Measurements from ENCODE around the gene TRPC4. TPM values are rescaled to one million over a fixed set of nuclear protein-coding genes. Genes with fewer than 3 reads are reported as not detected.

Gene TRPC4
- total RNA-seq, 2 experiments from 2014 or later, result not detected

DNA sequence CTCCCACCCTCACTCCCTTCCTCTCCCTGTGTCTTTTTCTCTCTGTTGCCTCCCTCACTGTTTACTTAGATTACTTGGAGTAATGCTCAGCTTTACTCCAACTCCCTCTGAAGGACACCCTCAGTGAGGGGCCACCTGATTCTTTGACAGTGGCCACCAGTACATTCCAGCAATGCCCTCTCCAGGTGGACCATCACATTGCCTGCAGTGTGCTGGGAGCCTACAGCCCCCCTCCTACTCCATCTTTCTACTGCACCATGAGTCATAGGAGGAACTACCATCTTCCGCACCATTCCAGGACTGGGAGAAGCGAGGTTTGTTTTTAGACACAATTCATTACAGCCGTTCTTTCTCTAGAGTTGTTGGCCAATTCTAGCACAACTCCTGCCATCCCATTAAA is 174.4 kb downstream of the TRPC4 start:
- intact Hi-C loops (cut with DNase I, micrococcal nuclease), result no loop called here
- Mint-ChIP-seq H3K27ac (no peak overlapping the region), H3K36me3 (ENCODE audit: low read depth) (no peaks in the 10 kb centered on the region), H3K9me3 (peaks cover 5% of the 10 kb centered on the region), H3K4me1 (ENCODE audit: low read depth) (no peaks in the 10 kb centered on the region), H3K4me3 (no peak overlapping the region), H3K27me3 (no peaks in the 10 kb centered on the region)
- DNase-seq (no peak), ATAC-seq (ENCODE audit: poor library complexity) (no peak)
- peaks cover 0 to 7% of the 10 kb centered on the region in 2 experiments for H3K9me3 ChIP-seq (ENCODE audit: control insufficient read depth in 1 of 2, insufficient read depth in 1 of 2, low read length in 2 of 2)
- no peaks in the 10 kb centered on the region for H3K4me1 ChIP-seq (ENCODE audit: insufficient read depth, low read length)
- H3K36me3 ChIP-seq (ENCODE audit: insufficient read depth, low read length), result no peaks in the 10 kb centered on the region
- ChIA-PET CTCF (no interaction called here), POLR2A (no interaction called here)
- H3K27ac ChIP-seq (ENCODE audit: low read depth in 1 of 2, low read length in 2 of 2), result no peak overlapping the region
- TF ChIP-seq, protein P1, sequence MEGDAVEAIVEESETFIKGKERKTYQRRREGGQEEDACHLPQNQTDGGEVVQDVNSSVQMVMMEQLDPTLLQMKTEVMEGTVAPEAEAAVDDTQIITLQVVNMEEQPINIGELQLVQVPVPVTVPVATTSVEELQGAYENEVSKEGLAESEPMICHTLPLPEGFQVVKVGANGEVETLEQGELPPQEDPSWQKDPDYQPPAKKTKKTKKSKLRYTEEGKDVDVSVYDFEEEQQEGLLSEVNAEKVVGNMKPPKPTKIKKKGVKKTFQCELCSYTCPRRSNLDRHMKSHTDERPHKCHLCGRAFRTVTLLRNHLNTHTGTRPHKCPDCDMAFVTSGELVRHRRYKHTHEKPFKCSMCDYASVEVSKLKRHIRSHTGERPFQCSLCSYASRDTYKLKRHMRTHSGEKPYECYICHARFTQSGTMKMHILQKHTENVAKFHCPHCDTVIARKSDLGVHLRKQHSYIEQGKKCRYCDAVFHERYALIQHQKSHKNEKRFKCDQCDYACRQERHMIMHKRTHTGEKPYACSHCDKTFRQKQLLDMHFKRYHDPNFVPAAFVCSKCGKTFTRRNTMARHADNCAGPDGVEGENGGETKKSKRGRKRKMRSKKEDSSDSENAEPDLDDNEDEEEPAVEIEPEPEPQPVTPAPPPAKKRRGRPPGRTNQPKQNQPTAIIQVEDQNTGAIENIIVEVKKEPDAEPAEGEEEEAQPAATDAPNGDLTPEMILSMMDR (IDR thresholded peaks at IDR 0.05), result no peak
- no peaks in the 10 kb centered on the region for H3K27me3 ChIP-seq (ENCODE audit: control insufficient read depth in 1 of 2, insufficient read depth in 2 of 2, low read length in 2 of 2)
- H3K4me3 ChIP-seq (ENCODE audit: low read length), result no peak overlapping the region

DNA sequence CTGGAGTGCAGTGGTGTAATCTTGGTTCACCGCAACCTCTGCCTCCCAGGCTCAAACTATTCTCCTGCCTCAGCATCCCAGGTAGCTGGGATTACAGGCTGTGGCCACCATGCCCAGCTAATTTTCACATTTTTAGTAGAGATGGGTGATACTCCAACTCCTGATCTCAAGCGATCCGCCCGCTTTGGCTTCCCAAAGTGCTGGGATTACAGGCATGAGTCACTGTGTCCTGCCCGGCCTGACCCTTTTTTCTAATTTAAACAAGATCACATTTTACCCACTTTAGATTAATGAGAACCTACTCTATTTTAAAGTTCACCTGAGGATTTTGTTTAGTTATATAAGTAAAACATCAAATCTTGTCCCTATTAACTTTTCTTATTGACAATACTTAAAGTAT is 179.2 kb downstream of the TRPC4 start:
- H3K4me1 ChIP-seq (ENCODE audit: insufficient read depth, low read length), result no peaks in the 10 kb centered on the region
- Mint-ChIP-seq H3K27me3 (no peaks in the 10 kb centered on the region), H3K4me1 (ENCODE audit: low read depth) (no peaks in the 10 kb centered on the region), H3K4me3 (no peak overlapping the region), H3K9me3 (no peaks in the 10 kb centered on the region), H3K27ac (no peak overlapping the region), H3K36me3 (ENCODE audit: low read depth) (no peaks in the 10 kb centered on the region)
- TF ChIP-seq, protein P1 (IDR thresholded peaks at IDR 0.05), result no peak
- no peak overlapping the region for H3K27ac ChIP-seq (ENCODE audit: low read depth in 1 of 2, low read length in 2 of 2)
- H3K27me3 ChIP-seq (ENCODE audit: control insufficient read depth in 1 of 2, insufficient read depth in 2 of 2, low read length in 2 of 2), result no peaks in the 10 kb centered on the region
- intact Hi-C loops (cut with DNase I, micrococcal nuclease), result no loop called here
- DNase-seq, result no peak
- CTCF ChIA-PET, result no interaction called here
- peaks cover 0 to 8% of the 10 kb centered on the region in 2 experiments for H3K9me3 ChIP-seq (ENCODE audit: control insufficient read depth in 1 of 2, insufficient read depth in 1 of 2, low read length in 2 of 2)
- H3K4me3 ChIP-seq (ENCODE audit: low read length), result no peak overlapping the region
- POLR2A ChIA-PET, result no interaction called here
- ATAC-seq (ENCODE audit: poor library complexity), result no peak
- H3K36me3 ChIP-seq (ENCODE audit: insufficient read depth, low read length), result no peaks in the 10 kb centered on the region

DNA sequence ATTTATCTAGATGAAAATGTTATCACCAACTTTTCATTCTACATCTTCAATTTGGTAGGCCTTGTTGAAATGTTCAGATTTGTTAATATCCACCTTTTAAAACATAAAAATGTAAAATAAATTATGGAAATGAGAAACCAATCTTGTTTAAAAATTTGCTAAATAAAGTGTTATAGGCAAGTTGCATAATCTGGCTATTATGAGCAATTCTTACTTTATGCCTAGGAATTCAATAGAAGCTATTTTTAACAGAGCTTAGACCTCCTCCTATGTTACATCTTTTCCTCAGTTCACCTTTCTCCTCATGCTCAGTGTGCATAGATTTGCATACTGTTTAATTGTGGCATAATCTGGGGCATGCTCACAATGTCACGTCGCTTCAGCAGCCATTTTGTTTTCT is 183.1 kb downstream of the TRPC4 start:
- Mint-ChIP-seq H3K9me3 (no peaks in the 10 kb centered on the region), H3K4me3 (no peak overlapping the region), H3K4me1 (ENCODE audit: low read depth) (no peaks in the 10 kb centered on the region), H3K36me3 (ENCODE audit: low read depth) (no peaks in the 10 kb centered on the region), H3K27me3 (no peaks in the 10 kb centered on the region), H3K27ac (no peak overlapping the region)
- Histone ChIP-seq H3K4me3 (ENCODE audit: low read length) (no peak overlapping the region), H3K36me3 (ENCODE audit: insufficient read depth, low read length) (no peaks in the 10 kb centered on the region), H3K27ac (ENCODE audit: low read depth in 1 of 2, low read length in 2 of 2) (no peak overlapping the region), H3K9me3 (ENCODE audit: control insufficient read depth in 1 of 2, insufficient read depth in 1 of 2, low read length in 2 of 2) (peaks cover 0 to 11% of the 10 kb centered on the region in 2 experiments), H3K4me1 (ENCODE audit: insufficient read depth, low read length) (no peaks in the 10 kb centered on the region), H3K27me3 (ENCODE audit: control insufficient read depth in 1 of 2, insufficient read depth in 2 of 2, low read length in 2 of 2) (no peaks in the 10 kb centered on the region)
- POLR2A ChIA-PET, result no interaction called here
- TF ChIP-seq, protein P1 (IDR thresholded peaks at IDR 0.05), result no peak
- no peak for DNase-seq
- intact Hi-C loops (cut with DNase I, micrococcal nuclease), result no loop called here
- CTCF ChIA-PET, result no interaction called here
- no peak for ATAC-seq (ENCODE audit: poor library complexity)
